B cell (primary cell): Measurements from ENCODE around the gene CERS6. TPM values are rescaled to one million over a fixed set of nuclear protein-coding genes. Genes with fewer than 3 reads are reported as not detected.

ENCODE experiments used
- ATAC-seq: fragments of 200-7000 bp; cut with Tn5 transposase; one replicate; pipeline ENCODE4 v1.10.0; 2021; ENCODE audit warnings: low read depth, mild to moderate bottlenecking, moderate number of reproducible peaks, moderate library complexity
- CTCF ChIA-PET: fragments of 350-600 bp; sonication (Branson Sonifier 250); formaldehyde crosslinking; loops from one replicate; lab custom pipeline; 2021; ENCODE audit warnings: antibody characterized with exemption, inconsistent platforms; lab: Charles Lee
- POLR2A ChIA-PET: fragments of 350-600 bp; sonication (Branson Sonifier 250); formaldehyde crosslinking; loops from one replicate; lab custom pipeline; 2021; ENCODE audit warnings: antibody characterized with exemption; lab: Charles Lee
- DNase-seq: peaks from one replicate; pipeline ENCODE4 v3.0.0; 2013
- H2AFZ ChIP-seq: 2 replicates; pipeline ENCODE4 v1.6.1; 2012; ENCODE audit warnings: mild to moderate bottlenecking, low read depth, low read length; ENCODE audit not compliant: insufficient read depth, poor library complexity, severe bottlenecking
- H3K27ac ChIP-seq, 2 donors: 1 replicate in 1 of 2; 2 replicates in 1 of 2; pipeline ENCODE4 v1.5.1; 2012 to 2013; ENCODE audit warnings: low read length in 2 of 2, mild to moderate bottlenecking in 2 of 2, moderate library complexity in 1 of 2
- H3K27me3 ChIP-seq, 4 experiments: fragments of 200-600 bp in 1 of 4; sonication (generic) in 1 of 4; replicated peaks in 1 of 4; 1 replicate in 2 of 4; 2 replicates in 2 of 4; pipeline versions ENCODE4 v1.6.1 to v1.7.0; 2013 to 2016; ENCODE audit warnings: low read length in 3 of 4, mild to moderate bottlenecking in 2 of 4, mixed read lengths in 1 of 4, moderate library complexity in 1 of 4; ENCODE audit not compliant: insufficient read depth in 4 of 4, control insufficient read depth in 3 of 4; ENCODE audit errors: control extremely low read depth in 1 of 4
- H3K36me3 ChIP-seq, 2 experiments: replicated peaks in 1 of 2; 1 replicate in 1 of 2; 2 replicates in 1 of 2; pipeline versions ENCODE4 v1.6.1 to v1.7.1; 2013; ENCODE audit warnings: low read length in 1 of 2; ENCODE audit not compliant: insufficient read depth in 2 of 2, control insufficient read depth in 1 of 2; ENCODE audit errors: control extremely low read depth in 1 of 2, extremely low read depth in 1 of 2
- H3K4me1 ChIP-seq, 2 donors: fragments of 200-600 bp in 1 of 2; sonication (generic) in 1 of 2; 1 replicate in 1 of 2; 2 replicates in 1 of 2; pipeline versions ENCODE4 v1.5.1 to v1.6.1; 2013 to 2017; ENCODE audit warnings: low read length in 2 of 2; ENCODE audit not compliant: control insufficient read depth in 2 of 2, insufficient read depth in 2 of 2
- H3K4me2 ChIP-seq: replicated peaks from 2 replicates; pipeline ENCODE3; 2012; ENCODE audit warnings: mild to moderate bottlenecking, low read depth, low read length; ENCODE audit not compliant: poor library complexity, severe bottlenecking
- H3K4me3 ChIP-seq, 5 experiments: fragments of 200-600 bp in 1 of 5; sonication (generic) in 1 of 5; 1 replicate in 3 of 5; 2 replicates in 2 of 5; pipeline versions ENCODE4 v1.5.1 to v1.7.0; 2011 to 2016; ENCODE audit warnings: low read length in 4 of 5, mild to moderate bottlenecking in 4 of 5, low read depth in 2 of 5, control low read depth in 1 of 5, moderate library complexity in 1 of 5; ENCODE audit not compliant: insufficient read depth in 1 of 5; ENCODE audit errors: control extremely low read depth in 1 of 5, extremely low read depth in 1 of 5
- H3K79me2 ChIP-seq: fragments of 200-600 bp; sonication (generic); one replicate; pipeline ENCODE4 v1.6.0; 2016; ENCODE audit warnings: low read length; ENCODE audit not compliant: control insufficient read depth, insufficient read depth
- H3K9ac ChIP-seq: fragments of 200-600 bp; sonication (generic); 2 replicates; pipeline ENCODE4 v1.6.1; 2017; ENCODE audit warnings: mild to moderate bottlenecking, low read length, moderate library complexity
- H3K9me3 ChIP-seq, 3 donors: one replicate each; pipeline versions ENCODE4 v1.6.1 to v1.7.1; 2013; ENCODE audit warnings: low read length in 2 of 3; ENCODE audit not compliant: control insufficient read depth in 2 of 3, insufficient read depth in 1 of 3; ENCODE audit errors: control extremely low read depth in 1 of 3
- H4K20me1 ChIP-seq: 2 replicates; pipeline ENCODE4 v1.6.0; 2012; ENCODE audit warnings: mild to moderate bottlenecking, low read length; ENCODE audit not compliant: insufficient read depth, control insufficient read depth, poor library complexity, severe bottlenecking
- H3K27ac Mint-ChIP-seq: one replicate; pipeline ENCODE4 v1.8.0; 2021; ENCODE audit warnings: mixed read lengths
- H3K27me3 Mint-ChIP-seq: one replicate; pipeline ENCODE4 v1.8.0; 2021; ENCODE audit warnings: mixed read lengths
- H3K4me1 Mint-ChIP-seq: one replicate; pipeline ENCODE4 v1.8.0; 2021; ENCODE audit warnings: mixed read lengths
- H3K4me3 Mint-ChIP-seq: one replicate; pipeline ENCODE4 v1.8.0; 2021; ENCODE audit warnings: mixed read lengths
- H3K9me3 Mint-ChIP-seq: one replicate; pipeline ENCODE4 v1.8.0; 2022; ENCODE audit warnings: mixed read lengths; ENCODE audit not compliant: insufficient read depth
- CTCF ChIP-seq: fragments of 200-600 bp; IDR thresholded peaks from one replicate; pipeline ENCODE4 v1.8.0; 2022; ENCODE audit warnings: antibody characterized with exemption, mild to moderate bottlenecking
- EZH2 ChIP-seq: IDR thresholded peaks from 2 replicates; pipeline ENCODE4 v1.6.1; 2012; ENCODE audit warnings: borderline replicate concordance, low read depth, mild to moderate bottlenecking, moderate library complexity, low read length; ENCODE audit not compliant: insufficient read depth, poor library complexity, severe bottlenecking
- WGBS: methylation state at CpG from one replicate; pipeline ENCODE4 v1.1.5; 2013; ENCODE audit warnings: missing lambda C conversion rate; ENCODE audit not compliant: insufficient coverage; 5-methylcytosine and 5-hydroxymethylcytosine counted together
- intact Hi-C: fragments of 100-400 bp; cut with micrococcal nuclease; formaldehyde crosslinking; loops from one replicate; pipeline ENCODE4 v1.10.0; 2022
- polyA plus RNA-seq: library from polyadenylated mRNA; depleted of rRNA; stranded (reverse); fragments of >200 nt; gene quantifications from 2 replicates; pipeline ENCODE4 v1.2.3, GENCODE V29; 2012
- total RNA-seq, 2 donors: library from RNA; stranded (reverse); fragments of 120-200 nt in 1 of 2; gene quantifications; 1 replicate in 1 of 2; 2 replicates in 1 of 2; pipeline versions ENCODE4 v1.2.3 to v1.2.4, GENCODE V29; 2013 to 2022

Gene CERS6
- total and polyA plus RNA-seq, 2 donors (not counting 1 experiment from before 2014, with no cell fraction given) = 2.2 to 5.5 TPM

DNA sequence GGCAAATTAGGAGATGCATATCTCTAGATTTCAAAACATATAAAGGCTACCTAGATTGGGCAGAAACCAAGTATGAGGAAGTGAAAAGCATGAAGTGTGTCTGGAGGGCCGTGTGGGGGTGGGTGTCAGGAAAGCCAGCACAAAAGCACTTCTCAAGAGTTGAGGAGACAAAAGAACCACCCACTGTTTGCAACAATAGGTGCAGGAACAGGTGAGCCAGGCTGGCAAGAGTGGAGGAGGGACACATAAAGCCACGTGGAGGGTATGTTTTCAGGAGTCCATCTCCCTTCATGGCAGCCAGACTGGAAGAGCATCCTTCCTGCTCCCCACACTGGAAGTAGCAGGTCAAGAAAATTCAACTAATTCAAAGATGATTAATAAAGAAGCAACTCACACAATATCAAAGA lies 96.4 kb downstream of the CERS6 start:
- ChIA-PET POLR2A (no interaction called here), CTCF (no interaction called here)
- WGBS = 60% methylated on average over 1 of the region's 2 CpGs
- peaks cover 7 to 12% of the 10 kb centered on the region in 2 donors for H3K4me1 ChIP-seq
- DNase-seq (peak; percentile 54), ATAC-seq (peak; percentile 77)
- peaks cover 18% of the 10 kb centered on the region for H3K4me1 Mint-ChIP-seq
- H2AFZ ChIP-seq = no peak overlapping the region
- H3K27me3 Mint-ChIP-seq = no peaks in the 10 kb centered on the region
- peak overlapping the region; percentile 34 for H3K27ac Mint-ChIP-seq
- no peak overlapping the region for H3K4me3 ChIP-seq
- no peak for TF ChIP-seq CTCF
- TF ChIP-seq EZH2 = no peak
- no peaks in the 10 kb centered on the region for H3K9me3 Mint-ChIP-seq
- H3K4me3 Mint-ChIP-seq = no peak overlapping the region
- H3K9me3 ChIP-seq = no peaks in the 10 kb centered on the region
- intact Hi-C loops = loop anchor here (10.0 kb wide), 1 partner anchor 58 kb away; no protein-coding TSS in a partner anchor
- H3K27ac ChIP-seq = no peak overlapping the region
- H4K20me1 ChIP-seq = no peaks in the 10 kb centered on the region
- peak overlapping the region; percentile 30 for H3K4me2 ChIP-seq
- H3K79me2 ChIP-seq = peaks cover 3% of the 10 kb centered on the region
- H3K36me3 ChIP-seq = peaks cover 0 to 2% of the 10 kb centered on the region in 2 experiments
- H3K9ac ChIP-seq = no peak overlapping the region
- no peaks in the 10 kb centered on the region for H3K27me3 ChIP-seq

GRCh38 chr2:168555283-168555682 lies 99.2 kb downstream of the CERS6 start:
- intact Hi-C loops = loop anchor here (10.0 kb wide), 1 partner anchor 60 kb away; no protein-coding TSS in a partner anchor
- Histone ChIP-seq H3K36me3 (peaks cover 0 to 1% of the 10 kb centered on the region in 2 experiments), H3K27me3 (no peaks in the 10 kb centered on the region), H3K4me1 (peaks cover 7 to 12% of the 10 kb centered on the region in 2 donors), H3K79me2 (no peaks in the 10 kb centered on the region), H4K20me1 (no peaks in the 10 kb centered on the region), H2AFZ (no peak overlapping the region), H3K4me3 (no peak overlapping the region), H3K27ac (no peak overlapping the region), H3K4me2 (no peak overlapping the region), H3K9me3 (peaks cover 0 to 6% (median 4%) of the 10 kb centered on the region in 3 donors), H3K9ac (no peak overlapping the region)
- no CpG with 5 or more reads among the region's 3 CpGs for WGBS
- no peak for TF ChIP-seq EZH2
- no peak for TF ChIP-seq CTCF
- ATAC-seq (no peak), DNase-seq (no peak)
- H3K4me3 Mint-ChIP-seq = no peak overlapping the region
- POLR2A ChIA-PET = no interaction called here
- no peaks in the 10 kb centered on the region for H3K27me3 Mint-ChIP-seq
- H3K4me1 Mint-ChIP-seq = peaks cover 20% of the 10 kb centered on the region
- peaks cover 2% of the 10 kb centered on the region for H3K9me3 Mint-ChIP-seq
- H3K27ac Mint-ChIP-seq = no peak overlapping the region
- CTCF ChIA-PET = no interaction called here
